Measurements from ENCODE around the gene SMYD3.
"Not testable (repeated sequence)": the region's sequence is repeated elsewhere in the genome, so short reads cannot be mapped to it uniquely, and the experiment has no call there.

SMYD3 gene

GRCh38 chr1:245776139-245776538 lies 730.9 kb downstream of the SMYD3 start:
- DNase-seq = no peak

- DNase-seq = not testable (repeated sequence)
Observed at GRCh38 chr1:245774931-245775330, 732.1 kb downstream of the SMYD3 start.

DNA sequence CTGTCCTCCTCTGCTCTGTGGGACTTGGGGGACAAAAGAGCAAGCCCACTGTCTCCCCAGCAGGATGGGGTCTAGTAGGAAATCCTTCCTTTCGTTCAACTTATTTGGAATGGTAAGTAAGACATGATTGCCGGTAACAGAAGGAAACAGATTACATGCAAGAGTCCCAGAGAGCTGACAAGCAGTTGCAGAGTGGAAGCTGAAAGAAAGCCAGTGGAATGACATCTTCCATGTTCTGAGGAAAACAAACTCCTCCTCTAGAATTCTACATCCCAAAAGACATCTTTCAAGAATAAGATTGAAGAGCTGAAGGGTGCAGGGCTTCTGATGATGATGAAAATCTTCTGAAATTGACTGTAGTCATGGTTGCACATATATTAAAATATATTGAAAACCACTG lies 732.9 kb downstream of the SMYD3 start:
- no peak for DNase-seq

DNA sequence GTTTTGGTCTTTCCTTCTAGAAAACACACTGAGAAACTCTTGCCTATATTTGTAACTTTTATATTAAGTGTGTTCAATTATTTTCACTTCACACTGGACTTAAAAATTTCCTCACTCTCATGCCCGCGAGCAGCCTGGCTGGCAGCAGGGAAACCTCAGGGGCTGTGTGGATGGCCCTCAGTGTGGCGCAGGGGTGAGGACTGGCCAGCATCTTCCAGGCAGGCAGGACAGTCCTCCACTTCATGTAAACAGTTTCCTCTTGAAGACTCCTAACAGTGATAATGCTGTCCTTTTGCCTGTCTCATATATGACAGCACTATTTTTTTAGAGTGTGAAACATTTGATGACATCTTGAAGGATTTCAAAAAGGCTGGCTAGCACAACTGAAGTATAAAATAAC lies 733.7 kb downstream of the SMYD3 start:
- no peak for DNase-seq

- no peak for DNase-seq
Observed at GRCh38 chr1:245772739-245773138, 734.3 kb downstream of the SMYD3 start.

DNA sequence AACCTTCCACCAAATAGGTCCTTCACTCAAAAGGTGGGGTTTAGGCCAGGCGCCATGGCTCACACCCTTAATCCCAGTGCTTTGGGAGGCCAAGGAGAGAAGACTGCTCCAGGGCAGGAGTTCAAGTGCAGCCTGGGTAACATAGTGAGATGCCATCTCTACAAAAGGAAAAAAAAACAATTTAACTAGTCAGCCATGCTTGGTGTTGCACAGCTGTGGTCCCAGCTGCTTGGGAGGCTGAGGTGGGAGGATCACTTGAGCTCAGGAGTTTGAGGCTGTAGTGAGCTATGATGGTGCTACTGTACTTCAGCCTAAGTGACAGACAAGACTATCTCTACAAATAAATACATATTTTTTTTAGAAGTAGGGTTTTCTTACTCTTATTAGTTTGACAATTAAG lies 734.8 kb downstream of the SMYD3 start:
- no peak for DNase-seq

DNA sequence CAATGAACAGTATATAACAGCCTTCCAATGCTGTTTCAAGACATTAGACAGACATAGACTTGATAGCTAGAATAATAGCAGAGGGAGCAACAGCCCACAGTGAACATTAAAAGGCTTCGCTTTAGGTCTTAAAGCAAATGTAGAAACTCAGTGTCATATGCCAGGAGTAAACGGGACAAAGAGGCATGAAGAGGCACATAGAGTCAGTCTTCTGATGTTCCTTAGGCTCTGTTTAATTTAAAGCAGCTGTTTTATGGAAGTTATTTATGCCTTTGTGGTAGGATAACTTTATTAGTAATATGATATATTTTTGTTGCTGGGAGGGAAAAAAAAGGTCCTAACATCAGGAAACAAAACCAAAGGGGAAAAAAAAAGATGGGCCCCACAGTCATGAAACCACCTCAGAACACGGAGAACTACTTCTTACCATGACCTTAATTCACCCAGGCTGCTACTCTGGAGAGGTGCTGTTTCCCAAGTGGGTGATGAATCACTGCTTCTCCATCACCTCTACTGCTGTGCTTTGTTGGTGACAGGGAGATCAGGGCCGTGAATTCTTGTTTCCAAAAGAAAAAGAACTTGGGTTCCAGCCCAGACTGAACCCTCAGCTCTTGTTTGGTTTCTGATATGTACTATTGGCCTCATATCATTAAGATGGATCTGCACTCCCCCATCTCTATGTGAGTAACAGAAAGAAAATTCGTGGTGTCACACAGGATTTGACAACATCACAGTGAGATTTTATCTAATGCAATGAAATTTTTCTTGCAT lies 735.4 kb downstream of the SMYD3 start:
- DNase-seq = no peak

- no peak for DNase-seq
Observed at GRCh38 chr1:245770156-245770555, 736.9 kb downstream of the SMYD3 start.

GRCh38 chr1:245768596-245768995 lies 738.5 kb downstream of the SMYD3 start:
- DNase-seq = no peak

DNA sequence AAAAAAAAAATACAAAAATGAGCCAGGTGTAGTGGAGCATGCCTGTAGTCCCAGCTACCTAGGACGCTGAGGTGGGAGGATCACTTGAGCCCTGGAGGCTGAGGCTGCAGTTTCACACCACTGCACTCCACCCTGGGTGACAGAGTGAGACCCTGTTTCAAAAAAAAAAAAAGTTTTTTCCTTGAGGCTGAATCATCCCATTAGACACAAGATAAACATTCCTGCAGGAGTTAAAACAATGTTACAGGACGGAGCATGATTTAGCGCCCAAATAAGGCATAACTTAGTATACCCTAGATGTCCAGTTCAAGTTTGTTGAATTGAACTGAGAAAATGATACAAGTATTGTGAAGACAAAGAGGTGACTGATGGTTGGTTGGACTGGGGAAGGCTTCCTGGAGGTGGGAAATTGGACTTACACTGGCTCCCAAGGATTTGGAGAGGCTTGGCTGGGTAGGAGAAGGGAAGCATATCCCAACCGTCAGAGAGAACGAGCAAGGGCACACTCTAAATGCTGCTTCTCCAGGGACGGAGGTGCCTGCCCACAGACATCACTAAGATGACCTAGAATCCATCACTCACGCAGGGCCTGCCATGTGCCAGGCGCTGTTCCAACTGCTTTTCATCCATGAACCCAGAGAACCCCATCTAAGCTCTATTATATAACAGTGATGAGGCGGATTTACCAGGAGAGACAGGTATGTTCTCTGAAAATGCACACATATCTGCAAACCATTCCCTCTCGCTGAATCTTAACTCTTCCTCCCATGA lies 741.7 kb downstream of the SMYD3 start:
- DNase-seq = no peak

- no peak for DNase-seq
Observed at GRCh38 chr1:245763873-245764331, 743.2 kb downstream of the SMYD3 start.

GRCh38 chr1:245762396-245762910 lies 744.6 kb downstream of the SMYD3 start:
- no peak for DNase-seq

- DNase-seq = no peak
Observed at GRCh38 chr1:245760301-245760700, 746.8 kb downstream of the SMYD3 start.

DNA sequence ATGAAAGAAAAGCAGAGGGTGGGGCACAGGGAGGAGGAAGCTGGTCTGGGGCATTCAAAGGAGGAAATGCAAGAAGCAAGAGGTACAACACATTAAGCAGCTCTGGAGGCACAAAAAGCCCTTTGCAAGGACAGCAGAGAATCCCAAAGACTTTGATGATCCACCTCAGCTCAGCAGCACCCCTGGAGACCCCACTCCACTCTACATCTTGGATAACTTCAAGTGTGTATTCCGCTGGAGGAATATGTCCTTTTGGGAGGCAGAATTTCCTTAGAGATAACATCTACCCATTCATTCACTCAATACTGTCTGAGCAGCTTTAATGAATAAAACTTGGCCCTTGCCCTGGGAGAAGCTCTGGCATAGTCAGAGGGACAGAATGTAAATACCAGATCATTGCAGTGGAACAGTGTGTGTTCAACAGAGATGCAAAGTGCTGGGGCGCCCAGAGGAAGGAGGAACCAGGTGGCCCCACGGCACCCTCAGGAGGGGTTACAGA lies 752.6 kb downstream of the SMYD3 start:
- no peak for DNase-seq

DNA sequence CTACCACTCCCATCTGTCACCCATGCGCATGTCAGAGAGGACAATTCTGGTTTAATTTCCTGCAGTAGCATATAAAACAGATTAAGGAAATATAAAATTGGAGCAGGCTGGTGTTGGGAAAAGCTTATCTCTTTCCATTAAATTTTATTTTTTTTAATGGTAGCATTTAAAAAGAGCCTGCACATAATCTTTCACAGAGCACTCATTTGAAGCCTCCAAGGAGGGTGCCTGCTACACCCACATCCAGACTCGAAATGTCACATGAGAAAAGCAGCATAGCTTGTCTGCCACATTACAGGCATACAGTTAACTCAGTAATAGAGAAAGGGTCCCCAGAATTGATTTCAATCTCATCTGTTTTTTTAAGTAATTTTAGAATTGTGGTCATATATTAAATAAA lies 753.3 kb downstream of the SMYD3 start:
- DNase-seq = no peak

GRCh38 chr1:245752561-245752960 lies 754.5 kb downstream of the SMYD3 start:
- DNase-seq = no peak

DNA sequence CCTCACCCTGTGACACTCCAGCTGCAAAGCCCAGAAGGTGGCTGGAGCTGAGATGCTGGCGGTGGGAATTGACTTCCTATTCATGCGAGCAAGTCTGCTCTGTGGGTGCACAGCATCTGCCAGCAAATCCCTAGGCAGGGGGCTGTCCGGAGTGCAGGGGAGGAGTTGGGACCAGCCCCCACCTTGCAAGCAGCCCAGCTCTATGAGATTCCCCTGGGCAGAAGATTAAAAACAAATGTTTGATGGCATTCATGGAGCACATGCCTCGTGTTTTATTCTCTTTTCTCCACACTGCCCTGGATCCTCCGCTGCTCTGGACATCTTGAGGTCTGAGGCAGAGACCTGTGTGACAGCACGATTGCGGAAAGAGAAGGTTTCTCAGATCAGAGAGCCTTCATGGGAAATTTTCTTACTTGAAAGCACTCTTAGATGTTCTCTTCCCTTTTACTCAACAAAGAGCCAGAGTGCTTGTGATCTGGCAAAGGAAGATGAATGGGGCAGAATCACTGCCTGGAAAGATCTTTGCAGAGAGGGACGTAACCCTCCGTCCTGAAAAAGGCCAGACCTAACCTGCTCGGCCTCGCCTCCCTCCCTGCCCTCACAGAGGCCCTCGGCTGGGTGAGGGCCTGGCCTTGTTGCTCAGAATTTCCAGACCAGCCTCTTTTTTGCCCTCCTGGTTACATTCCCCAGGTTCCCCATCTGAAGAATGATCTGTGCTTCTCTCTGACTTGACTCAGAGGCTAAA lies 755.2 kb downstream of the SMYD3 start:
- DNase-seq = no peak

GRCh38 chr1:245751116-245751515 lies 756.0 kb downstream of the SMYD3 start:
- no peak for DNase-seq

- DNase-seq = no peak
Observed at GRCh38 chr1:245750261-245750660, 756.8 kb downstream of the SMYD3 start.

GRCh38 chr1:245749053-245749452 lies 758.0 kb downstream of the SMYD3 start:
- DNase-seq = no peak

- DNase-seq = no peak
Observed at GRCh38 chr1:245748646-245749045, 758.4 kb downstream of the SMYD3 start.

DNA sequence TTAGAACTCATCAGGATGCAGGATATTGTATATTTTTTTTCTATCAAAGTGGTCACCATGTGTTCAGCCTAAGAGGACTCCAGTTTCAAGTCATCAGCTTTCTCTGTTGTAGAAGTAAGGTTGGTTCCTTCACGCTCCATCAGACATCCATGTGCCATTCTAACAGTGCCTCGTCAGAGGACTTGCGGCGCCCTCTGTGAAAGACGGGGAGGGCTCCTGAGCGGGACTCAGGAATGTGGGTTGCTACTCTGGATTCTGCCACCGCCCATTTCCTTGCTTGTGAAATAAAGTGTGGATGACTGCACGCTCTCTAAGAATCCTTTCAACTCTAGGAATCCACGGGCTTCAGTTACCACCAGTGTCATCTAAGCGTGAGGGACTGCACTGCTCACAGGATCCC lies 758.8 kb downstream of the SMYD3 start:
- DNase-seq = no peak

- no peak for DNase-seq
Observed at GRCh38 chr1:245742896-245743295, 764.2 kb downstream of the SMYD3 start.
